22Rv1 (cell line): ENCODE results near the gene HERC3.

Experiments used
- H3K27ac ChIP-seq: fragments of 450-650 bp; 2 replicates; pipeline ENCODE4 v1.5.1; 2017
- CTCF ChIP-seq: fragments of 450-650 bp; IDR thresholded peaks from 2 replicates; pipeline ENCODE4 v1.5.1; 2017; ENCODE audit warnings: mild to moderate bottlenecking
- ZFX ChIP-seq: fragments of 450-650 bp; IDR thresholded peaks from 2 replicates; pipeline ENCODE4 v1.6.1; 2017; ENCODE audit warnings: antibody characterized with exemption, borderline replicate concordance

Gene HERC3

GRCh38 chr4:88597970-88598660 lies 5.8 kb downstream of the HERC3 start:
- H3K27ac ChIP-seq = no peak overlapping the region
- TF ChIP-seq ZFX = no peak

- no peak overlapping the region for H3K27ac ChIP-seq
- TF ChIP-seq CTCF (no peak), ZFX (no peak)
These were observed 7.0 kb downstream of the HERC3 start for GRCh38 chr4:88599298-88599697.

GRCh38 chr4:88599714-88600113 lies 7.4 kb downstream of the HERC3 start:
- TF ChIP-seq CTCF (no peak), ZFX (no peak)
- no peak overlapping the region for H3K27ac ChIP-seq

GRCh38 chr4:88600176-88600838 lies 8.0 kb downstream of the HERC3 start:
- no peak overlapping the region for H3K27ac ChIP-seq
- TF ChIP-seq ZFX (no peak), CTCF (no peak)

- H3K27ac ChIP-seq = no peak overlapping the region
- TF ChIP-seq CTCF (no peak), ZFX (no peak)
These were observed 12.8 kb downstream of the HERC3 start for GRCh38 chr4:88604978-88605678.

GRCh38 chr4:88605736-88606135 lies 13.5 kb downstream of the HERC3 start:
- H3K27ac ChIP-seq = no peak overlapping the region
- TF ChIP-seq ZFX (no peak), CTCF (no peak)

GRCh38 chr4:88606832-88607231 lies 14.6 kb downstream of the HERC3 start:
- no peak for TF ChIP-seq ZFX
- TF ChIP-seq CTCF = no peak
- H3K27ac ChIP-seq = no peak overlapping the region
